ENCODE measurements around the gene ALAD. TPM values are rescaled to one million over a fixed set of nuclear protein-coding genes. Genes with fewer than 3 reads are reported as not detected.

ALAD gene
- total and polyA plus RNA-seq, 2 of the 8 experiments (the other 6 are each of a cell fraction or from before 2014, with no cell fraction given) = 8.2 to 15.3 TPM

DNA sequence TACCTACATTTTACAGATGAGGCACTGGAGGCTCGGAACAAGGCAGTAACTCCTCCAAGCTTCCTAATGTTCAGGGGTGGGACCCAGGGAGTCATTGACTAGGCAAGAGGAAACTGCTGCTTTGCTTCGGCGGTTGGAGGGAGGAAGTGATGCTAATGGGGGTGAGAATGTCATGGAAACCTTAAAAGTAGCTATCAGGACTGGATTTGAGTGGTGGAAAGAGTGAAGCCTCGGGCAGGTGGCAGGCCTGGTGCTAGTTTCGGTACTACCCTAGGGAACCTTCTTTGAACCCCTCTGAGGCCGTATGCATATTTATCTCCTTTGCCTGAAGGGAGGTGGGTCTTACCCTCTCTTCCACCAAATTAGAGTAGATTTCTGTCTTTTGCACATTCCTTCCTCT is 50.1 kb downstream of the ALAD start (continued):
- TF ChIP-seq HDAC6 (IDR thresholded peaks at IDR 0.05; ENCODE audit: low read depth, low read length) = no peak

Data from H1 (cell line).